Activated B cell treated with CpG ODN at 0.5 μM for 24 hours (primary cell): Measurements from ENCODE around the gene MAP1B. TPM values are rescaled to one million over a fixed set of nuclear protein-coding genes. Genes with fewer than 3 reads are reported as not detected.

Experiments
- ATAC-seq: fragments of 200-7000 bp; cut with Tn5 transposase; one replicate; pipeline ENCODE4 v1.10.0; 2021; ENCODE audit warnings: low read depth, mild to moderate bottlenecking, moderate library complexity
- CTCF ChIA-PET: fragments of 350-600 bp; sonication (Branson Sonifier 250); formaldehyde crosslinking; loops from one replicate; lab custom pipeline; 2021; ENCODE audit warnings: antibody characterized with exemption; lab: Charles Lee
- POLR2A ChIA-PET: fragments of 350-600 bp; sonication (Branson Sonifier 250); formaldehyde crosslinking; loops from one replicate; lab custom pipeline; 2021; ENCODE audit warnings: antibody characterized with exemption; lab: Charles Lee
- DNase-seq: peaks from one replicate; pipeline ENCODE4 v3.0.0; 2022
- H3K27ac Mint-ChIP-seq: one replicate; pipeline ENCODE4 v1.8.0; 2020; ENCODE audit warnings: mixed read lengths
- H3K27me3 Mint-ChIP-seq: one replicate; pipeline ENCODE4 v1.8.0; 2021; ENCODE audit warnings: mixed read lengths
- H3K36me3 Mint-ChIP-seq: one replicate; pipeline ENCODE4 v1.8.0; 2021; ENCODE audit warnings: low read depth, mixed read lengths
- H3K4me1 Mint-ChIP-seq: one replicate; pipeline ENCODE4 v1.8.0; 2021; ENCODE audit warnings: mixed read lengths
- H3K4me3 Mint-ChIP-seq: one replicate; pipeline ENCODE4 v1.8.0; 2020; ENCODE audit warnings: mild to moderate bottlenecking, mixed read lengths
- H3K9me3 Mint-ChIP-seq: one replicate; pipeline ENCODE4 v1.8.0; 2020; ENCODE audit warnings: mixed read lengths
- CTCF ChIP-seq: fragments of 200-600 bp; IDR thresholded peaks from one replicate; pipeline ENCODE4 v1.8.0; 2022; ENCODE audit warnings: antibody characterized with exemption, mild to moderate bottlenecking
- intact Hi-C: fragments of 100-400 bp; cut with micrococcal nuclease; formaldehyde crosslinking; loops from one replicate; pipeline ENCODE4 v1.15.1; 2024
- total RNA-seq: library from RNA; stranded (reverse); gene quantifications from 2 replicates; pipeline ENCODE4 v1.2.3, GENCODE V29; 2022

Gene MAP1B
- total RNA-seq, 1 donor from 2014 or later = 0.09 TPM

GRCh38 chr5:72138943-72139521, 31.8 kb downstream of the MAP1B start:
- ATAC-seq = no peak
- POLR2A ChIA-PET = no interaction called here

DNA sequence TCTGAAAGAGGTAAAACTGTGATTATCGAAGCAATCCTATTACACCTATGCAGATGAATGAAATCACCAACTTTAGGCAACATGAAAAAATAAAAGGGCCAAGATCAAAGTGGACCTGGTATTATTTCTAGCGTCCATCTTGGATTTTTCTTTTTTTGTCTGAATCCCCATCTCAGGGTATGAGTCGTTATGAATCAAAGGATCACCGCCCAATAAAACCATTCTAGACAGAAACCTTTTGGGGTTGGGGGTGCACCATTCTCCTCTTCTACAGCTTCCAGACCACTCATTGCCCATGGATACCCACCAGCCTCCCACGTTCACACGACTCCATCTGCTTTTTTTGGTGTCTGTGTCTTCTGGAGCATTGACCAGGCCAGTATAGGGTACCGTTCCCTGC, 33.4 kb downstream of the MAP1B start:
- CTCF ChIA-PET = interaction anchor here (1.3 kb wide), 1 partner anchor 168 kb away, joined by 5 read pairs; no protein-coding TSS in a partner anchor
- ATAC-seq (no peak), DNase-seq (no peak)
- Mint-ChIP-seq H3K4me1 (no peaks in the 10 kb centered on the region), H3K36me3 (no peaks in the 10 kb centered on the region), H3K27me3 (peaks cover 6% of the 10 kb centered on the region), H3K4me3 (no peak overlapping the region), H3K9me3 (no peaks in the 10 kb centered on the region), H3K27ac (no peak overlapping the region)
- POLR2A ChIA-PET = no interaction called here
- intact Hi-C loops = no loop called here
- TF ChIP-seq CTCF = no peak

More at GRCh38 chr5:72138943-72139521, 31.8 kb downstream of the MAP1B start:
- intact Hi-C loops = loop anchor here (1.0 kb wide), 2 partner anchors 130 to 169 kb away; no protein-coding TSS in a partner anchor
- no peak for DNase-seq
- no peak for TF ChIP-seq CTCF
- H3K27me3 Mint-ChIP-seq = peaks cover 13% of the 10 kb centered on the region
- no peak overlapping the region for H3K27ac Mint-ChIP-seq
- no peaks in the 10 kb centered on the region for H3K36me3 Mint-ChIP-seq
- H3K4me3 Mint-ChIP-seq = no peak overlapping the region
- H3K9me3 Mint-ChIP-seq = no peaks in the 10 kb centered on the region
- CTCF ChIA-PET = interaction anchor here (0.6 to 1.2 kb wide), 2 partner anchors 157 to 169 kb away, joined by 3 to 7 read pairs; no protein-coding TSS in a partner anchor
- H3K4me1 Mint-ChIP-seq = no peaks in the 10 kb centered on the region

GRCh38 chr5:72141440-72142355, 34.4 kb downstream of the MAP1B start:
- H3K27ac Mint-ChIP-seq = no peak overlapping the region
- no peak for TF ChIP-seq CTCF
- intact Hi-C loops = no loop called here
- H3K4me3 Mint-ChIP-seq = no peak overlapping the region
- H3K9me3 Mint-ChIP-seq = no peaks in the 10 kb centered on the region
- CTCF ChIA-PET = no interaction called here
- POLR2A ChIA-PET = no interaction called here
- no peak for ATAC-seq
- no peaks in the 10 kb centered on the region for H3K36me3 Mint-ChIP-seq
- H3K27me3 Mint-ChIP-seq = peaks cover 6% of the 10 kb centered on the region
- DNase-seq = no peak
- no peaks in the 10 kb centered on the region for H3K4me1 Mint-ChIP-seq

GRCh38 chr5:72144762-72145161, 37.5 kb downstream of the MAP1B start:
- intact Hi-C loops = no loop called here
- Mint-ChIP-seq H3K27me3 (peaks cover 9% of the 10 kb centered on the region), H3K9me3 (no peaks in the 10 kb centered on the region), H3K27ac (no peak overlapping the region), H3K36me3 (no peaks in the 10 kb centered on the region), H3K4me1 (no peaks in the 10 kb centered on the region), H3K4me3 (no peak overlapping the region)
- no peak for DNase-seq
- POLR2A ChIA-PET = no interaction called here
- TF ChIP-seq CTCF = no peak
- no peak for ATAC-seq
- CTCF ChIA-PET = no interaction called here

DNA sequence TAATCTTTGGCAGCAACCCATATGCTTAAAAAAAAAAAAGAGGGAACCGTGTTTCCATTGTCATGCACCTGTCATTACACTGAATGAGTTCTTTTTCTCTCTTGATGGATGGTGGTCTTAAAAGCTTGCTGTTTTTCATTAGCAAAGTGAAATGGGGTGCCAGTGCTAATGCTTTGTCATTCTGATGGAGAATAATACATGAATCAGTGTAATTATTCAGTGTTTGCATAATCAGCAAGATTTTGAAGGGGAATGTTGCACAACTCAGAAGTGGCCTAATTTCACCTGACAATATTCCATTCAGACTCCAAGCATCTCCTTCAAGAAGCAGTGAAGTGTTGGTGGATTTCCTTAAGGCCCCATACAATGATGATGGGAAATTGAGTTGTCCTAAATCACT, 38.1 kb downstream of the MAP1B start:
- CTCF ChIA-PET = interaction anchor here (1.1 kb wide), 1 partner anchor 163 kb away, joined by 3 read pairs; no protein-coding TSS in a partner anchor

More for the DNA sequence above, 38.1 kb downstream of the MAP1B start:
- H3K4me3 Mint-ChIP-seq = no peak overlapping the region
- H3K36me3 Mint-ChIP-seq = no peaks in the 10 kb centered on the region
- intact Hi-C loops = no loop called here
- TF ChIP-seq CTCF = no peak
- H3K9me3 Mint-ChIP-seq = no peaks in the 10 kb centered on the region
- H3K27ac Mint-ChIP-seq = no peak overlapping the region
- peaks cover 8% of the 10 kb centered on the region for H3K27me3 Mint-ChIP-seq
- DNase-seq (no peak), ATAC-seq (no peak)
- no peaks in the 10 kb centered on the region for H3K4me1 Mint-ChIP-seq
- POLR2A ChIA-PET = no interaction called here
